Stimulated activated CD4-positive, alpha-beta T cell treated with anti-CD3 and anti-CD28 coated beads, Interleukin-1b, Interleukin-23, amount 100 ng/mL, for 4 hours (primary cell): Measurements from ENCODE around the gene MTA2.

Source experiments
- DNase-seq, 2 donors: peaks; one replicate each; pipeline ENCODE4 v3.0.0-alpha.2; 2020; ENCODE audit warnings: low read depth in 2 of 2

MTA2 gene

DNA sequence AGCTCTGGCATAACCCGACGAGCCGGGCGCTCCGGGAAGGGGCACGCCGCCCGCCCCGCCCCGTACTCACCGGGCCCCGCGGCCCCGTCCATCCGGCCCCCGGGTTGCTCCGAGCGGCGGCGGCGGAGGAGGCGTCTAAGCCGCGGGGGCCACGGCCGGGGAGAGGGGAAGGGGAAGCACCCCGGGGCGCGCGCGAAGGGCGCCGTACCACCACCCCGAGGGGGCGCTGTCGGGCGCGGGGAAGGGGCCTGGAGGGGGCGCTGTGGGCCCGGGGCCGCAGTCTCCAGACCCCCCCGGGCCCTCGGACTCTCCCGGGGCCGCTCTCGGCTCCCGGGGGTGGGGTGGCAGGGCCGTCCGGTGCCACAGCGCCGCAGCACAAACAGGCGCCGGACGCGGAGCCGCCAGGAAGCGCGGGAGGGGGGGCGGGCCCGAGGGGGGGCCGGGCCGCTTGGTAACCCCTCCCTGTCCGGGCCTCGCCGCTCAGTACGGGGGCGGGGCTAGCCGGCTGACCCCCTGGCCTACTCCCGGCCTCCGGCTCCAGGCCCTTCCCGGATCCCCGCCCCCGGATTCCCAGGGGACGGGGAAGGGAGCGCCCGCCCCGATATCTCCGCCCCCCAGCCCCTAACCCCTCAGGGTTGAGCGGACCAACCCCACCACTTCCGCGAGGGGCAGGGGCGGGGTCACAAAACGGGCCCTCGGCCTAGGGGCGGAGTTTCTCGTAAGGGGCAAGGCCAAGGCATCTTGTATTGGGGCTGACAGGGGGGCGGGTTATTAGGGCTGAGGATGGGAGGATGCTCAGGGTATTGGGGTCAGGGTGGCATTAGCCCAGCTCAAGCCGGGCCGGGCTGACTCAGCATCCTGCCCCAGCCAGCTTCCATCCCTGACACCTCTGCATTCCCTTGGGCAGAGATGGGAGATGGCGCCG, 11.0 kb upstream of the MTA2 start, which contains the start of the genes EML3 and ROM1:
Gene EML3, minus strand, starts transcription at position 410 of the 925 bp plus-strand sequence. Its CDS starts 318 bp downstream, at position 92.
Gene ROM1, plus strand, starts transcription at position 892 of the 925 bp plus-strand sequence. Its CDS starts 25 bp downstream, at position 917.
- DNase-seq: peak; percentile 82 to 85

DNA sequence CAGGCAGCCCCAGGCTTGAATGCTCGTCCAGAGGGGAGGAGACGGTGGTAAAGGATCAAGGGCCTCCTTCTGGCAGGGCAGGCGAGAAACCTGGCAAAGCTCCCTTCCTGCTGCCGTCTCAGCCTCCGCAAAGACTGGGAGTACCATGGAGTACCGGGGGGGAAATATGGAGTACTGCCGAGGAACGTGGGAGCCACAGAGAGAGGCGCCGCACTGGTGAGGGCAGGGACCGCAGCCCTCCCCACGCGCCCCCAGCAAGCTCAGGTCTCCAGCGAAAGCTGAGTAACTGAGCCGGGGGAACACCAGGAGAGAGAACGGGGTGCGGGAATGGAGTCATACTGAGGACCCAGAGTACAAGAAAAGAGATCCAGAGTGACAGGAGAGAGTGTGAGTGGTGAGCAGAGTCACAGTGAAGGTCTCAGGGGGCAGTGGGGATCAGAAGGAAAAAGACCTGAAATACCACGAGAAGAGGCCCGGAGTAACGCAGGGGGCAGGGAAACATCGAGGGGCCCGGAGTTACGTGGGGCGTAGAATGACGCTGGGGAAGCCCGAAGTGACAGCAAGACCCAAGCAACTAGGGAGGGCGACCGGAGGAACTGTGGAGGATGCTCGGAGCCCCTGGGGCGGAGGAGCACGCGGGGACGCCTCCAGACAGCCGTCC, 10.2 kb upstream of the MTA2 start:
- DNase-seq: peak in 1 of 2 donors; percentile 48

DNA sequence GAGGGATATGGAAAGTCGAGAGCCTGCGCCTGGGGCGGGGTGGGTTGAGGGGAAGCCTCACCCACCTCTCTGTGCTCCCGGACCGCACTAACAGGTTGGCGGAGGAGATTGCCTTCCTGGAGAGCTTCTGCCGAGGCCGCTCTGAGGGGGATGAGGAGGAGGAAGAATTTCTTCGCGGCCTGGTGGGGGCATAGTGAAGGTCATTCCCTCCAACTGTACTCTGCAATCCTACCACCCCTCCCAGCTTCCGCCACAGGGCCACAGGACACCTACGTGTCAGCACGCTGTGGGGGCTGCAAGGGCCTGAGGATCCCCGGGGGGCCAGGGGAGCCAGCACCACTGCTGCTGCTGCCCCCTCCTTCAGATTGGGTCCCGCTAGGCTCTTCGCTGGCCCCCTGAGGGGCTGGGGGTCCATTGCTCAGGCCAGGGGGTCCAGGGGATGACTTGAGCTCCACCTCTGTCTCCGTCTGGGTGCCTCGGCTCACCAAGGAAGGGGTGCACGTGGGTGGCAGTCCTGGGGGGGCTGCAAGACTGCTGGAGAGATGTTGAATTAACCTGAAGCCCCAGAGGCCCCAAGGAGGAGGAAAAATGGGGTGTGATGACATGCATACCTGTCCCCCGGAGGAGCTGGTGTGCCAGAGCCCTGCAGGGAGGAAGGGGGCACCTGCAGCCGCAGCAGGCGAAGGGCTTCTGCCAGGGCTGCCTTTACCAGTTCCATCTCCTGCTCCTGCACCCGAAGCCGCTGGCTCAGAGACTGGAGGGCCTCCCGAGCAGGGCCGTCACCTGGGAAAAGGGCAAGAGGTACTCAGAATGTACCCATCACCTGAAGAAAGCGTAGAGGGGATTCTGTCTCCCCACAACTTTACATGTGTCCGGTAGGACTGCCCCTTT, 9.4 kb upstream of the MTA2 start:
- DNase-seq: no peak

DNA sequence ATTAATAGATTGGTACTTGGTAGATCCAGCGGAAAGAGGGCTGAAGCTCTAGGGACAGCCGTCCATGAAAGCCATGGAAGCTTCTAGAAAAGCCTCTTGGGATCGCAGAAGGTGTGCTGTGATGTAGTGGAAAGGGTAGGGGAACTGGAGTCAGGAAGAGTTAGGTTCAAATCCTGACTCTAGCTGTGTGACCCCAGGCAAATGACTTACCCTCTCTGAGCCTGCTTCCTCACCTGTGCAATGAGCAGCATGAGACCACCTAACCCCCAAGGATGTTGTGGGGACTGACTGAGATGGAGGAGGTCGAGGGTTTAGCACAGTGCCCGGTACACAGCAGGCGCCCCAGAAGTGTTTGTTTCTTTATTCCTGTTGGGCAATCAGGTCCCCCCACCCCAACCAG, 8.7 kb upstream of the MTA2 start:
- no peak for DNase-seq

DNA sequence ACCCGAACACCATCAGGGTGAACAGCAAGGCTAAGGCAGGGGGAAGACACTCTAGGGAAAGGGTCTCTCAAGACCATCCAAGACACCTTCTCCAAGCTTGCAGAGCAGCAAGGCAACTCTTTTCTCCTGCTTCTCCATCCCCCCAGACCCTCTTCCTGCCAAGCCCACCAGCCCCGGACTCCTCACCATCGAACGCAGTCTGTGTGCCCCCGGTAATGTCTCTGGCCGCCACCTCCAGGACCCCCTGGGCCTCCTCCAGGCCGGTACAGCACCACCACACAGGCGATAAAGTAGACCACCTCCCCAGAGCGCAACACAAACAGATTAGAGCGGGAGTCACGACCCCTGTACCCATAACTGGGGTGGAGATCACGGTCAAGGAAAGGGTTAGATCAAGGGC, 7.1 kb upstream of the MTA2 start:
- no peak for DNase-seq

DNA sequence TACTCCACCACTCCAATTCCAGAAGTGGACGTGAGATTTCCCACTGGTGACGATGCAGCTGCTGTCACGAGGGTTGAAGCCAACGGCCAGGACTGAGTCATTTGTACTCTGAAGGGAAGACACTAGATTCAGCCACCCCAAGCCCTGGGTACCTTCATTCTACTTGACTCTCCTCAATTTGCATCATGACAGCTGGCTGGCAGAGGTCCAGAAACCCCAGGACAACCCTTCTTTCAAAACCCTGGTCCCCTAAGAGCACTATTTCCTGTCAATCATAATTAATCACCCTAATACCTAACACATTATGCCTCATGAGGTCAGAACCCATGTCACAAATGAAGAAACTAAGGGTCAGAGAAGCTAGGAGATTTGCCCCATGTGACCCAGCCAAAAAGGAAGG, 6.0 kb upstream of the MTA2 start:
- no peak for DNase-seq

DNA sequence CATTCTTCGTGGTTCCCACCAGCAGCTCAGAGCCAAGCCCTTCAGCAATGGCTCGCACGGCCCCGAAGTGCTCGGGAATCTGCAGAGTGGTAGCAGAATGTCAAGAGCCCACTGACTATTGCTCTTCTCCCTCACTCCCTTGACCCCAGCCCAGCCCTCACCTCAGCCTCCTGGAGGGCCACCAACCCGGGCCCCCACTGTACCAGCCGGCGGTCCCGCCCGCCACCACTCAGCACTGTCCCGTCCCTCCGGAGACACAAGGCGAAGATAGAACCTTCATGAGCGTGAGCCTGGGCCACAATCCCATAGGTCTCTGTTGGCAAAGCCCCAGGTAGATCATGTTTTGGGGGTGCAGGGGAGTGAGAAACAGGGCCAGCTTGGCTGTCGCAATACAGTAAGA, 4.2 kb upstream of the MTA2 start:
- no peak for DNase-seq

DNA sequence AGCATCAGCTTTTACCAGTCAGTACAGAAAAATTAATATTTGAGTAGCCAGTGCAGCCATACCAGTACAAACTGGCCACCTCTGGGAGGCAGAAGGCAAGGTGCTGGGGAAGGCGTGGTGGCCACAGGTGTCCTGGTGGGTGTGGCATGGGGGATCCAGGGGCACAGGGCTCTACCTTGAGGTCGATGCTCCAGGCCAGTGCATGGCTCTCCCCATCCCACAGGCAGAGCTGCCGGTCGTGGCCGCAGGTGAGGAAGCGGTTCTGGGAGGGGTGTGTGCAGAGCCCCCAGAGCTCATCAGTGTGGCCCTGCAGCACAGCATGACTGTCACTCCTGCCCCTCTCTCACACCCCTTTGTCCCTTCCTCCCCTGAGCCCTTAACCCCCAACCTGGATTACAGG, 3.8 kb upstream of the MTA2 start:
- DNase-seq: no peak

DNA sequence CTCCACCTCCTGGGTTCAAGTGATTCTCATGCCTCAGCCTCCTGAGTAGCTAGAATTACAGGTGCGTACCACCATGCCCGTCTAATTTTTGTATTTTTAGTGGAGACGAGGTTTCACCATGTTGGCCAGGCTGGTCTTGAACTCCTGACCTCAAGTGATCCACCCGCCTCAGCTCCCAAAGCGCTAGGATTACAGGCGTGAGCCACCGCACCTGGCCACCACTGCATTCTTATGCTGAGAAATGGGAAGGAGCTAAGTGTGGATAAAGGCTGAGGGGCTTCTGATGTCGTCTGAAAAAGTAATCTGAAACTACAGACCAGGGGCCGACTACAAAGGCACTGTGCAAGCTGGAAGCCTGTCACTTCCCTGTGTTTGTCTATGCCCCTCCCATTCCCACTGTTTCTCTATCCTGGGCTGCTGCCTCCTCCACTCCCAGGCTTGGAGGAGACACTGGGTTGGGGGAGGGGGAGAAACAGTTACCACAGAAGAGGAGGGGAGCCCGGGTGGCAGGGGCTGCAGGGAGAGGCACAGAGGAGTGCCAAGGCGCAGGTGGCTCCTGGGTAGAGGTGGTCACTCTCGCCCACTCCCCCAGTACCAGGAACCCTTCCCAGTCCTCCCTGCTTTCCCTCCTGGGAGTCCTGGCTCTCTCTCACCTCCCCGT, 2.9 kb upstream of the MTA2 start:
- no peak for DNase-seq

DNA sequence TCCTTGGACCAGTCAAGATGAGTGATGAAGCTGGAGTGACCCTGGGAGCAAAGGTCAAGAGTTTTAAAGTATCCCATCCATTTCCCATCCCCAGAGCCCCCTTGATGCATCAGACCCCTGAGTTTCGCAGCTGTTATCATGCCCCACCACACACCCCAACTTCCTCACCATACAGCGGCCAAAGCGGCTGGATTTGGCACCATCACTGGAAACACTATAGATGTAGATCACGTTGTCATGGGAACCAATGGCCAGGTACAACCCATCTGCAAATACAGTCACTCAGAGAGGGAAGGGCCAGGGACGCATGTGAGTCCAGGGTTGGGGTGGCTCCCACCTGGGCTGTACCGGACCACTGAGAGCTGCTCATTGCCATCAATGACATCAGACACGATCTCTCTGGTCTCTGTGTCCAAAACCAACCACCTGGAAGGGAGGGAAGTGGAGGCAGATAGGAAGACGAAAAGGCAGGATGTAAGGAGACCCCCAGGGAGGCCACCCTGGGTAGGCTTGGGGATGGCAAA, 2.2 kb upstream of the MTA2 start:
- DNase-seq: no peak

DNA sequence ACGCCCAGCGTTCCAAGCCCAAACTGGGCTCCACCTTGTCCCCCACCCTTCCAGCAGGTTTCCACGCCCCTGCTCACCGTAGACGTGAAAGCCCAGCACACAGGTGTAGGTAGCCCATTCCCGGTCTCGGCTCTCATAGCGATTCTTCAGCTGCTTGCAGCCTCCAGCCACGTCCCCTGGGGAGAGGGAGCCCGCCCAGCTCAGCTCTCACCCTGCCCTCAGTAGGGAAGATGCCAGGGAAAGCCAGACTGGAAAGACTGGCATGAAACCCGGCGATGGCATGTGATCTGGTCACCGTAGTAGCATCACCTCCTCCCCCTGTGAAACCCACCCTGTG, 1.4 kb upstream of the MTA2 start:
- DNase-seq: no peak

DNA sequence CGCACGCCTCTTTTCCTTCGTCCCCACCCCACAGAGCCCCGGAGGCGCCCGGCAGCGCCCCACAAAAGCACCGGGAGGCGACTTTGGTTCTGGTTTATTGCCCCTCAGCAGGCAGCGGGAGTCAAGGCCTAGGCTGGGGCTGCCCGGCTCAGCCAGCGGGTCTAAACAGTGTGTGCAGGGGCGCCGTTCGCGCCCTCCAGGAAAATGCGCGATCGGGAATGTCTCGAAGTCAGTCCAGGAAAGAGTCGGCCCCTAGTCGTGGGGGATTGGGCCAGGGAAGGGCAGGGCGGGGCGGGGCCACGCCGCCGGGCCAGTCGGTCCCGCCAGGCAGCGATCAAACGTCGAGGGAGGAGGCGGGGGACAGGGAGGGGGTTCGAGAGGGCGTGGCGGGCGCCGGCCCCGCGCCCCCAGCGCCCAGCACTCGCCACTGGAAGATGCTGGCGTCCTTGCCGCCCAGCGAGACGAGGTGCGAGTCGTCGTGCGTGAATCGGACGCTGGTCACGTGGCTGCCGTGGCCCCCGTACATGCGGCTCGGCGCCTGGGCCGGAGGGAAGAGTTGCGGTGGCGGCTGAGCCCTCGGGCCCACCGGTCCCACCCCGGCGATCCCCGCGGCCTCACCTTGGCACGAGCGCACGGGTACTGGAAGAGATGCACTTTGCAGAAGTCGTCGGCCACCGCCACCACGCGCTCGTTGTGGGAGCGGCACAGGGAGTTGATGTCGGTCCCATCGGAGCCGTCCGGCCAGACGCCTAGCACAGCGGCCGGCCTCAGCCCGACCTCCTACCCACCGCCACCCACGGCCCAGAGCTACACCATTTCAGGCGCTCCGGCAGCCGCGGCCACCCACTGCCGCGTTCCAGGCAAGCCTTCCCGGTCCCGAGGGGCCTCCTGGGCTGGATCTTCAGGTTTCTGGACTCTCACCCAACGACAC, 741 bp upstream of the MTA2 start:
- peak in 1 of 2 donors; percentile 31 for DNase-seq

DNA sequence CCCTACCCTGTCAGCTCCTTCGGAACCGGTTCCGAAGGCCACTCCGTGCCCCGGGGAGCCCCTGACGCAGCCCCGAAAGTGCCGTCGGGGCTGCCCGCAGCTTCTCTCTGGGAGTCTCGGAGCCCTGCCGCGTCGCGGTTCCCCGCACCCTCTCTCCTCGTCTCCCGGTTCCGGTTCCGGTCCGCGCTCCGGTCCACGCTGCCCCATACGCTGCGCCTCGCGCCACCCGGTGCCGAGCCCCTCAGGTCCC, 618 bp downstream of the MTA2 start:
- peak in 1 of 2 donors; percentile 56 for DNase-seq

DNA sequence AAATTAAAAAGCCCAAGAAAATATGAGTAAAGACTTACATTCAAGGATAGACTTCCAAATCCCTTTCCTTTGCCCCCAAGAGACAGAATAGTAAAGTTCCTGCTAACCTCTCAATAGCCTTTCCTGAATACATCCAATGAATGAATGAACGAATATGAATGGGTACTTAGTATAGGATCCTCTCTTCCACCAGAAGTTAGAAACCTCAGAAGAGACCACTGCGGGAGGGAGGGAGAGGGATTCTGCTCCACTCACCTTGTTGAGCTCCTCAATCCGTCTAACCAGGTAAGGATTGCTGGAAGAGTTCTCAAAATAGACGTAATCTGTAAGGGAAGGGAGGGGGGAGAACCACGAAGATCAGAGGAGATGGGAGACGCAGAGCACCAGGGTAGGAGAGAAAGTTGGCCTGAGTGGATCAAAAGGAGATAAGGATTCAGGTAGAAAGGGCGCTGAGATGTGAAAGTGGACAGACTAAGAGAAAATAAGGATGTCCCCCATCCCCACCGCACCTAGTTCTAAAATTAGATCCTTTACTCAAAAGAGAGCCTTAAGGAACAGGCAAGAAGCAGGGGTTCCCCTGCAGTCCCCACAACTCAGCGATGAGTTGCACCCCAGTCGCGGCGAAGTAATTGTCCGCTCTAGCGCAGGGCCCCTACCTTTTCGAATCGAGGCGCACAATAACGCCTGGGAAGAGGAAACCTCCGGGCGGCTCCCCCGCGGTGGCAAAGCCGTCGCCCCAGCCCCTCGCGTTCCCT, 1.1 kb downstream of the MTA2 start:
- no peak for DNase-seq

DNA sequence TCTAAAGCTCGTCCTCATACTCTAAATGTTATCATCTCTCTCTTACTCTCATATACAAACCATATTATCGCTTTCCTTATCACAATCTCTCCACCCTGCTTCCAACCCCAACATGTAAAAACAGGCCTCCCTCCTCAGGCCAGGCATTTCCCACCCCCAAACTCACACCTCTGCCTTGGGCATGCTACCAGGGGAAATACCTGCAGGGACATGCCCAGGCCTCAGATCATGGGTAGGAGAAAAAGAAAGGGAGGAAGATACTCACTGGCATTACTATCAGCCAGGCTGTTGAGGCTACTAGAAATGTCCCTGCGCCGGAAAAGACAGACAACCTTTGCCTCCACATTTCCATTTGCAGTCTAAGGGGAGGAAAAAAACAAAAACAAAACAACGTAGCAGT, 1.8 kb downstream of the MTA2 start:
- DNase-seq: no peak

DNA sequence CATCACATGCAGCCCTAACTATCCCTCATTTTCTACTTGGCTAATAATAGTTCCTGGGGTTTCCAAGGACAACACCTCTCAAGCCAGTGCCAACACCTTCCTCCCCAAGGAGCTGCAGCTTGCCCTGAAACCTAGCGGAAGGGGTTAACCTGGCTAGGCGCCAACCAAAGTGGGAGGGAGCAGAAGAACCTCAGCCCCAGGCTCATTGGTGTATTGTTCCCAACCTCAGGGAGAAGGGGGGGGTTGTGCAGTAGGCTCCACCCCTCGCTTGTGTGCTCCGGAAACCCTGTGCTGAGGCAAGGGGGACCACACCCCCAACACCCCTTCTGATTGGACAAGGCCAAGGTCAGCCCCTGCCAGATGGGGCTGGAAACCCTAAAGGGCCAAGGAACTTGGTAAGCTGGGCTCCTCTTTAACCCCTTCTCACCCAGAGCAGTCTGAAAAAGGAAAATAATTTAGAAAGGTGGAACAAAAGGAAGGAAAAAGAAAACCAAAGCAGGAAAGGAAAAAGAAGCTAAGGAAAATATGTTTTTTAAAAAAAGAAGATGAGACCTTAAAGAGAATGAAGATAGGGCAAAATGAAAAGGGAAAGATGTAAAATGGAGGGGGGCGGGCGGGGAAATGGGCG, 2.5 kb downstream of the MTA2 start:
- DNase-seq: peak; percentile 84 to 89

DNA sequence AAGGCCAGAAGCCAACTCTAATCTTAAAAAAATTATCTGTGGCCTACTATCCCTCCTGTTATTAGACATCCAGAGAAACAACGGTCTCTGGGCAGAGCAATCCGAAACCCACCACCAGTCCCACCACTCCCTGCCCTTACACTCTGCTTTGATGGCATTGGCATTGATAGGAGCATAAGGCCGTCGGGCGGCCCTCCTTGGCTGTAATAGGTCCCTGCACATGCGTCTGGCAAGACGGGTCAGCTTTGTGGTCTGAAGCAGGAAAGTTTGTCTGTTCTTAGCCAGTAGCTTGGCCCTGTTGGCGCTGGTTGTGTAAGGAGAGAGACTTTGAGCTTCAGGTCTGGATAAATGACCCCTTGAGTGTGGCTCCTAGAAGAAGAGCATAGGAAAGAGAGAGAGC, 6.5 kb downstream of the MTA2 start:
- DNase-seq: no peak

DNA sequence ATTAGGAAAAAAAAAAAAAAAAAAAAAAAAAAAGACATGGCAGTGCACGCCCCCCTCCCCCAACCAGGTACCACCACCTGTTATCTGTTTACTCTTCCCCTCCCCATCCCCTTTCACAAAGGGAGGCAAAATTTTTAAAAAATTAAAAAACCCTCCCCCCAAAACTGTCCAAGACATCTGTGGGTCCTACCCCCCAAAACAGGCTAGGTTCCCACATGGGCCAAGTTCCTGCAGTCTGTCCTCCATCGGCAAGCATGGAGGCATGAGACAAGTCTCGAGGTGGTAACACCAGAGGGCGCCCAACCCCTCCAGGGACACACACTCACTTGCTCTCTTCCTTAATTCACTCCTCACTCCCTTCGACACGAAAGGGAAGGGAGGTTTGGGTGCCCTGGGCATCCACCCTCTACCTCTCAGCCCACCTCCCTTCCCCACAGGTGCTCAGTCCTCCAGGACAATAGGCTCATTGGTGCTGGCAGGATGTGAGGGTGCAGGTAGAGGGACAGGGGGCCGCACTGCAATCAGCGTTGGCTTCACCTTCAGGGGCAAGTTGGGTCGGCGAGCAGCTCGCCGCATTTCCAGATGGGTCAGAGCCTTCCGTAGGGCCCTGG, 8.1 kb downstream of the MTA2 start:
- peak; percentile 63 to 68 for DNase-seq

DNA sequence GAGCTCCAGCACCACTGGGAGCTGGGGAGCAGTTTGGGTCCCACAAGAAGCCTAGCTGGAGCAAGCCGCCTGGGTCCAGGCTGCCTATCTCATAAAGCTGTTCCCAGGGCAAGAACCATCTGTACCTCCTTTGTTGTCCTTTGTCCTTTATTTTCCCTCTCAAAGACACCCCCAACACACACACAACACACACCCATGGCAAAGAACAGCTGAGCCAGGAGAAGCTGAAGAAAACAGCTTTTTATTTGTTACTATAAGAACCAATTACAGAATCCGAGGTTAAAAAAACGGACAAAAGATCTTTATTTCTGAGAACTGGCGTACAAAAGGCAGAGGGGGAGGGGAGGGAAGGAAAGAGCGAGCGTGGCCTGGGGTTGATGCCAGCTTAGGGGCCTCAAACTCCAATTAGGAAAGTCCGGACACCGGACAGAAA, 8.7 kb downstream of the MTA2 start:
- no peak for DNase-seq
